Effector CD4-positive, alpha-beta T cell (primary cell): ENCODE results near the gene SLC13A3.
"Not testable (repeated sequence)": the region's sequence is repeated elsewhere in the genome, so short reads cannot be mapped to it uniquely, and the experiment has no call there.

Experiments
- DNase-seq: peaks from one replicate; pipeline ENCODE4 v3.0.0-alpha.2; 2020

The SLC13A3 gene

DNA sequence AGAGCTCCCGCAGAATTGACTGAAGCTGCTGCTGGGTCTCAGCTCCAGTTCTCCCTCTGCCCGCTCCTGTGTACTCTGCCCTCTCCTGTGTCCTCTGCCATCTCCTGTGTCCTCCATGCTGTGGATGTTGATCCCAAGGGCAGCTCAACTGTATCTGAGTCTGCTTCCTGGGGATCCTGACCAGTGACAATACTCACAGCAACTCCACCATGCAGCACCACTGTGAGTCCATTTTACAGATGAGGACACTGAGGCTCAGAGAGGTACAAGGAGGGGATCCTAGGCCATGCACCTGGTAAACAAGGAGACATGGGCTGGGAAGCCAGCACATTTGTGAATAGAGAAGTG is 29.4 kb upstream of the SLC13A3 start:
- no peak for DNase-seq

DNA sequence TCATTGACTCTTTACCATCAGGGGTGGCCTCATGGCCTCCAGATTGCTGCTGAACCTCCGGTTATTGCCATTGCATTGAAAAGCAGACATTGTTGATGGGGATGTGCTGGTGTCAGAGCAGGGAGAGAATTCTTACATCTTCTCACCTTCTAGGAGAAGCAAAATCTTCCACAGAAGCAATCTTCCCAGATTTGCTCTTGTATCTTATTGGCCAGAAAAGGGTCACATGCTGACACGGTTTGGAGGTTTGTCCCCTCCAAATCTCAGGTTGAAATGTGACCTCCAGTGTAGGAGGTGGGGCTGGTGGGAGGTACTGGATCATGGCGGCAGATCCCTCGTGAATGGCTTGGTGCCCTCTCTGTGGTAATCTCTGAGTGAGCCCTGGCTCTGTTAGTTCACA is 27.3 kb upstream of the SLC13A3 start:
- DNase-seq, result no peak

DNA sequence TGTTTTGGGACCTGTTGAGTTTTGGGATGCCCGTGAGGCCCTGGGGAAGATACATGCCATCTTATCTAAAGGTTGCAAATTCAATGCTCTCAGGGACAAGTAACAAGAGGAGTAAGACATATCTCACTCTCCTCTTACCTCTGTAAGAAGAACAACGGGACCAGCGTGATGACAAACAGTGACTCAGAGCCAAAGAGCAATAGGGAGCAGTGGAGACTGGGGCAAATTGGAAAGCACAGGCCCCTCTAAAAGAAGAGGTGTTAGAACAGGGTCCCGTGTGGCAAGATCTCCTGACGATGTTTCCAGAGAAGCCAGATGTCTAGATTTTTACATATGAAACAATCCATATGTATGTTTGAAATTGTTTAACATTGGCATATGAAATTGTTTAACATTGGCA is 26.3 kb upstream of the SLC13A3 start:
- DNase-seq, result no peak

DNA sequence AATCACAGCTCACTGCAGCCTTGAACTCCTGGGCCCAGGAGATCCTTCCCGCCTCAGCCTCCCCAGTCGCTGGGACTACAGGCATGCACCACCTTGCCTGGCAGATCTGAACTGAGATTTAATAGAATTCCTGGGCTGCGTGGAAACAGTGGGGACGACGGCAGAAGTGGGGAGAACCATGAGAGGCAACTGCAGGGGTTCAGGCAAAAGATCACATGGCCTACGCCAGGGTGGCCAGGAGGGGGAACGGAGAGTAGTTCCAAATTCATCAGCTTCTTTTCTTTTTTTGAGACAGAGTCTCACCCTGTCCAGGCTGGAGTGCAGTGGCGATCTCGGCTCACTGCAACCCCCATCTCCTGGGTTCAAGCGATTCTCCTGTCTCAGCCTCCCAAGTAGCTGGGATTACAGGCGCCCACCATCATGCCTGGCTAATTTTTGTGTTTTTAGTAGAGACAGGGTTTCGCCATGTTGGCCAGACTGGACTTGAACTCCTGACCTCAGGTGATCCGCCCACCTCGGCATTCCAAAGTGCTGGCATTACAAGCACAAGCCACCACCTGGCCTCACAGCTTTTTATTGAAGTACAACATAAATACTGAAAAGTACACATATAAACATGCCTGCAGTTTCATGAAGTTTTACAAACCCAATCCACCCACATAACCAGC is 25.5 kb upstream of the SLC13A3 start:
- DNase-seq, result not testable (repeated sequence)

DNA sequence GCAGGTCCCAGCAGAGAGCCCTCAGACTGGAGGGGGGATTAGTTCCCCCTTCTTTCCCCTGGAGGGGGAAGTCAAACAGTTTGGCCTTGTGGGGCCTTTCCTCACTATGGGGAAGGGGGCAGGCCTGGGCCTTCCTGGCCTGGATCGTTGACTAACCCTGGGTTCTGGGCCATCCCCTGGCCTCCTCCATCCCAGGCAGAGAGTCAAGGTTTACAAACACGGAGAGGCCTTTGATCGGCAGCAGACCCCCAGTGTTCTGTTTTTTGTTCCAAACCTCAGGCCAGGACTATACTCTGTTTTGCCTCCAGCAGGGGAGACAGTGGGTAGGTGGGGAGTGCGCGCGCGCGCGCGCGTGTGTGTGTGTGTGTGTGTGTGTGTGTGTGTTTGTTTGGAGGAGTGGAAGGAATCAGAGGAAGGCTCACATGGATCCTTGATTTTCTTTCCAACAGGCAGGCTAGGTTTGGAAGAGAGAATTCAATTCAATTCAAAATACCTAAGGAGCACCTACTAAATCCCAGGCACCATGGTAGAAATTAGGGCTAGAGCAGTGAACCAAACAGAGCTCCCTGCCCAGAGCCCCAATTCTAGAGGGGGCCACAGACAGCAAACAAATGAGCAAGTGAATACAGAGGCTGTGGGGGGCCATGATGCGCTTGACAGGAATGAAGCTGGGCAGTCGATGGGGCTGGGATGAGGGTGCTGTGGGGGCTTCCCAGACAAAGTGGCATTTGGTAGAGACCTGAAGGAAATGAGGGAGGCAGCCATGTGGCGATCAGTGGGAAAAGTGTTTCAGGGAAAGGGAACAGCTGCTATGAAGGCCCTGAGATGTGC is 23.2 kb upstream of the SLC13A3 start:
- no peak for DNase-seq

DNA sequence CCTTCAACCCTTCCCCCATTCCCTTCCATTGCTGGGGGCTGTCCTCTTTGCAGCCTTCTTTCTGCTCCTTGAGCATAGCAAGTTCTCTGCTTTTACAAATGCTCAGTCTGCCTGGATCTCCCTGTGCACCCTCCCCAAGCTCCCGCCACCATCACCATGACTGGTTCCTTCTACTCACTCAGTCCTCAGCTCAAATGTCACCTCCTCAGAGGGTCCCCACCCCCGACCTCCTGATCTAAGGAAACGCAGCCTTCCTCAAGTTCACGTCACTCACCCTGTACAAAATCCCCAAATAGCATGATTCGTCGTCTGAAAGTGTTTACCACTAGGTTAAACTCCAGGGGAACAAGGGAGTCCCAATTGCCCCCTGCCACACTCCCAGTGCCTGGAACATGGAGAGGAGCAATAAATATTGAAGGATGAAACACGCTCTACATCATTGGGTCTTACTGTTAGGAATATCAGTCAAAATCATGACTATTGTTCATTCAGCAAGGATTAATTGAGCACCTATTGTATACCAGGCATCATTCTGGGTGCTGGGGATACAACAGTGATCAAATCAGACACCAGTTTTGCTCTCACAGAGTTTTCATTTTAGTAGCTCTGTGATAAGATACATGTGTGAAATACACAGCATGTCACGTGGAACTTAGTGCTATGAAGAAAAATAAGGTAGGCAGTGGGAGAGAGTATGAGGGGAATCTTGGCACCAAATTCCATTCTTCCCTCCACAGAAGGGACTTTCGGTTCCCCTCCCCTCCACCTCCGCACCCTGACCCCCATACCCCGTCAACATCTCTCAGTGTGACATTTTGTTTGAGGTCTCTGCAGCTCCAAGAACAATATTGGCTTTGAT is 22.4 kb upstream of the SLC13A3 start:
- DNase-seq, result no peak

DNA sequence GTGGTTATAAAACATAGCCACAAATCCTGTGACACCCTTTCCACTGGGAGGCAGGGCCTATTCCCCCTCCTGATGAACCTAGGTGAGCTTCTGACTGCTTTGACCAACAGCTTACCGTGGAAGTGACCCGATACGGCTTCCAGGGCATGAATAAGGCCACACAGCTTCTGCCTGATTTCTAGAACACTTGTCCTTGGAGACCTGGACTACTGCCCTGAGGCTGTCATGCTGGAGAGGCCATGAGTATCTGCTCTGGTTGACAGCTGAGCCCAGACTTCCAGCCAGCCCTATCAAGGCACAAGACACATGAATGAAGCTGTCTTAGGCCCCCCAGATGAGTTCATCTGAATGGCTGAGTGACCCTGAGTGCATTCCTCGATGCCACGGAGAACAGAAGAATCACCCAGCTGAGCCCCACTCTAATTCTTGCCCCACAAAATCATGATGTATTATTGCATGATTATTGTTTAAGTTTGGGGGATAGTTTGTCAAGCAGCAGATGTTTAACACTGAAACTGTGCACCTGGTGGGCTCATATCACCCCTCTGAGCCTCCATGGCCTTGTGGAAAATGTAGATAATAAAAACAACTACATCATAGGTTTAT is 21.4 kb upstream of the SLC13A3 start:
- DNase-seq, result no peak

DNA sequence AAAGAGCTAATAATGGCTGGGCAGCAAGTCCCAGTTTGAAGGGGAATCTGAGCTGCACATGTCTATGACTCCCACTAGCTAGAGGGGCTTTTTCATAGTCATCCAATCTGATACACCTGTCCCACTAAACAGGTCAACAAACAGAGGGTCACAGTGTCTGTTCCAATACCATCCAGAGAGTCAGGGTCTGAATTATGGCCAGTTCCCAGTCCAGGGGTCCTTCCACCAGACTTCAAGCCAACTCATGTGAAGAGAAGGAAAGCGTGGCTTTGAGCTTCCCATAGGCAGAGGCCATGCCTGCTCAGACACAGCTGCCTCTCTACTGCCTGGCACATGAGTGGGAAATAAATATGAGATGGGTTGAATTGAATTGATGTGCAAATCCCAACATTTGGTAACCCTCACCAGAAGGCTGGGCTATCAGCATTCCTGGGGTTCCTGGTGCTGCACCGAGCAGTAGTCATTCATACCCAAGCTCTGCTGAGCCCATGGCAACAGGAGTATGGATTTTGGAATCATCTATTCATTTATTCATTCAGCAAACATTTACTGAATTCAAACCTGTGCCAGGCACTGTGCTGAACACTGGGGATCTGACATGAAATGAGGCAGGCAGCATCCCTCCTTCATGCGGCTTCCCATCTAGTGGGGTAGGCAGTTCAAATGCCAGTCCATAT is 20.7 kb upstream of the SLC13A3 start:
- no peak for DNase-seq

DNA sequence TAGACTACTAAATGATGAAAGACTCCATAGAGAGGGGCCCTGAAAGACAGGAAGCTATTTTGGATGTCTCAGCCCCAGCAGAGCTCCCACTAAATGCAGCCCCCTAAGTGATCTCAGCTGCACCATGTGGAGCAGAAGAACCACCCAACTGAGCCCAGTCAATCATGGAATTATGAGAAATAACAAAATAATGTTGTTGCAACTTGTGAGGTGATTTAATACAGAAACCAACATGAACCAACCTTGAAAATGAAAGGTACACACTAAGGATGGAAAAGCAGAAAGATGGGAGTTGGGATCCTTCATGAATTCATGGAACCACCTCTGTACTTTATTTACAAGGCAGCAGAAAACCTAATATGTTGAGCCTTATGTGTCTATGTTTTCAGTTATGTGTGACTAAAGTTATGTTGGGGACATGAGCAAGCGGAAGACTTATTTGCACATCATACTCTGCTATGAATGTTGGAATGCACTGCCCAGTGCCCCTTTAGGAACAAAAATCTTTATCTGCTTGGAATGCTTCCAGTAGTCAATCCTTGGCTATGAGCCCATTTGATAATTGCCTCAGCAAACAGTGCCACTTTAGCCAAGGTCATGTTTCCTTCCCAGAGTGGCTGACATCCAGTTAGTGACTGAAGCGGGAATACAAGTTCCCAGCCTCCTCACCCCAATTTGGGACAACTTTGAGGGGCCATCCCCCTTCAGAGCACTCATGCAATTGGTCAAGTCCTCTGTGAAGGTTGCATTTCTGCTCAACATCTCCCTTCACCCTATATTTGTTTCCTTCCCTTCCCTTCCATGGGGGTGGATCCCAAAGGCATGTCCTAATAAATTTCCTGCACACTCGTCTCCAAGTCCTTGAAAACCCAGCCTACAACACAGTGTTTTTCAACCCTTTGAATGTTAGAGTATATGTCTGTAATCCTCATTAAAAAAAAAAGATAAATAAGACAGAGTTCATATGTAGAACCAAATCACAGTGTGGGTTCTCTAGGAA is 19.6 kb upstream of the SLC13A3 start:
- no peak for DNase-seq

DNA sequence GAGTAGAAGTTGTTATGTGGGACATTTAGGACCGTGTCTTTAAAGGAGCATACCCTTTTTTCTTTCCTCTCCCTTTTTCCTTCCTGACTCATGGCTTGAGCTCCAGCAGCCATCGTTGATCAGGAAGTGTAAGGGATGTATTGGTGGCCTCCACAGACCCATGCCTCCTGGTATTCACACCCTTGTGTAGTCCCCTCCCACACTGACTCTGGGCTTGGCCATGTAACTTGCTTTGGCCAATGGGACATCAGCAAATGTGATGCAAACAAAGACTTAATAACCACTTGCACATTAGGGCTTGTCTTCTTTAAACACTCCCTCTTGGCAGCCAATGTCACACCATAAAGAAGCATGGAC is 18.9 kb upstream of the SLC13A3 start:
- no peak for DNase-seq

DNA sequence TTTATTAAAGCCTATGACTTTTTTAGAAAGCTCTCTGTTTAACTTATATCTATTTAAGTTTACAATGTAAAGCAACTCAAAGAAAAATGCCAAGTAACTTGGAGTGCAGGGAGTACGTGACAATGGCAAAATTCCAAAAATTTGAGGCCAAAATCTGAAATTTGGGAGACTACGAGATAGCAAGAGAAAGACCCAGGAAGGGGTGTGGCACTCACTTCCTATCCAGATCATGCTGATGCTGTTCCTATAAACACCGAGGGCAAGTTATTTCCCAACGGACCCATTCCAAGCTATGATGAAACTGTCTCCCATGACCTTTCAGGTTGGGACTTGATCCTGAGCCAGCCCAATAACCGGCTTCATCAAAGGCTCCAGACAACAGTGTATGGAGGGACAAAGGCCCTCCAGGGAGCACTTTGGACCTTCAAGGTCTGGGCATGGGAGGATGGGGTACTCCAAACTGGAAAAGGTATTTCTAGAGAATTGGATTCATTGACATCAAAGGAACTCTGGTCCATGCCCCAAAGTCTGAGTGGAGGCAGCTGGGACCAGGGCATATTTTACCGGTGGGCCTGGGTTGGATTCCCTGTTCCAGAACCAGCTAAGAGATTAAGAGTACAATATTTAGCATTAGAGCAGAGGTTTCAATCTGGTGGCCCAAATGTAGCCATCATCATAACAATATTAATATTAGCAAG is 15.7 kb upstream of the SLC13A3 start:
- no peak for DNase-seq

DNA sequence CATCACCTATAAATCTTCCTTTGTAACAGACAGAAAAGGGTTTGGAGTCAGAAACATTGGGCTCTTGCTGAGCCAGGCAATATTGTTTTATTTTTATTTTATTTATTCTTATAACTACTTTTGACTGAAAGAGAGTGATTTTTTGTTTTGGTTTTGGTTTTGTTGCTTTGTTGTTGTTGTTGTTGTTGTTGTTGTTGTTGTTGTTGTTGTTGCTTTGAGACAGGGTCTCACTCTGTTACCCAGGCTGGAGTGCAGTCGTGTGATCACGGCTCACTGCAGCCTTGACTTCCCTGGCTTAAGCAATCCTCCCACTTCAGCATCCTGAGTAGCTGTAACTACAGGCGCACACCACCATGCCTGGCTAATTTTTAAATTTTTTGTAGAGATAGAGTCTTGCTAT is 15.0 kb upstream of the SLC13A3 start:
- DNase-seq, result no peak

DNA sequence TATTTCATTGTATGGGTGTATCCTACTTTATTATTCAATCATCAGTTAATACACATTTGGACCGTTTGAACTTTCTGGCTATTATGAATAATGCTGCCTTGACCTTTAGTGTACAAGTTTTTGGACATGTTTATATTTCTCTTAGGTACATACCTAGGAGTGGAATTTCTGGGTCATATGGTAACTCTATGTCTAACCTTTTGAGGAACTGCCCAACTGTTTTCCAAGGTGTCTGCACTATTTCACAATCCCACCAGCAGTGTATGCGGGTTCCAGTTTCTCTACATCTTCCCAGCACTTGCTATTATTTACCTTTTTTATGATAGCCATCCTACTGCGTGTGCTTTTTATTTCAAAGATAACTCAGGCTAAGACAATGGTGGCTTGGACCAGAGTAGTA is 14.3 kb upstream of the SLC13A3 start:
- no peak for DNase-seq

DNA sequence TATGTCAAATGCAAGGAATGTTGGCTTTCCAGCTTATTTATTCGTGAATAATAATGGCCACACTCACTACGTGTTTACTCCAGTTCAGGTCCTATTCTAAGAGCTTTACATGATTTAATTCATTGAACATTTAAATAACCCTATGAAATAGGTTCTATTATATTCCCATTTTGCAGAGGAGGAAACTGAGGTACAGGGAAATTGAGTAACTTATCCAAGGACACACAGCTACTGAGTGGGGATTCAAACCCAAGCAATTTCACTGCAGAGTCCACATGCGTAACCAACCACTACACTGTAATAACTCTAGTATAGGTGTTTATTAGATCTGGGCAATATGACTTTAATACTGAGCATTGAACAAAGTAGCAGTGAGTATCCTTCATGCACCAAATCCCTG is 12.3 kb upstream of the SLC13A3 start:
- no peak for DNase-seq

DNA sequence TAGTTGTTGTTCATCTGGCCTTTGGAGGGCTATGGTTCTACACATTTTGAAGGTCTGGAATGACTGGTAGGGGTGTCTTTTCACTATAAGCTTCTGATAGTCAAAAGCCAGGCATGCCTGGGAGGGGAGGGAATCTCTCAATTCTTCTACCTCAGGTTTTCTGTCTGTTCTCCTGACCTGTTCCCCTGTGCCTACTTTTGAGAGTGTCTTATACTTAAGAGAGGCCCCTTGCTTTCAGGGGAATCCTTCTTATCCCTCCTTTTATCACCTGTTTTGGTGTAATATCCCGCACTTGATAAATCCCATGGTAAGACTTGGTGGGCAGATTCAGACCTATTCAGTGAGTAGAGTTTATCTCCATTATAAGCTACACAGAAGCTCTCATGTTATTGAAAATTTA is 10.4 kb upstream of the SLC13A3 start:
- no peak for DNase-seq

DNA sequence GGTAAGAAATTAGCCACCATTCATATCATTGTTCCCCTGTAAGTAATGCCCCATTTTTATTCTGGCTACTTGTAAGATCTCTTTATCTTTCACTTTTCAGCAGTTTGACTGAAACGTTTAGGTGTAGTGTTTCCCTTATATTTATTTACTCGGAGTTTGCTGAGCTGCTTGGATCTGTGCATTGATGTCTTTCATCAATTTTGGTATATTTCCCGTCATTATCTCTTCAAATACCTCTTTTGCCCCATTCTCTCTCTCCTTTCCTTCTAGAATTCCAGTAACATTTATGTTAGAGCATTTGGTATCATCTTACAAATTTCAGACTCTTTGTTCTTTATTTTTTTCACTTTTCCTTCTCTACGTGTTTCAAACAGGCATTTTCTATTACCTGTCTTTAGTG is 9.2 kb upstream of the SLC13A3 start:
- DNase-seq, result no peak

DNA sequence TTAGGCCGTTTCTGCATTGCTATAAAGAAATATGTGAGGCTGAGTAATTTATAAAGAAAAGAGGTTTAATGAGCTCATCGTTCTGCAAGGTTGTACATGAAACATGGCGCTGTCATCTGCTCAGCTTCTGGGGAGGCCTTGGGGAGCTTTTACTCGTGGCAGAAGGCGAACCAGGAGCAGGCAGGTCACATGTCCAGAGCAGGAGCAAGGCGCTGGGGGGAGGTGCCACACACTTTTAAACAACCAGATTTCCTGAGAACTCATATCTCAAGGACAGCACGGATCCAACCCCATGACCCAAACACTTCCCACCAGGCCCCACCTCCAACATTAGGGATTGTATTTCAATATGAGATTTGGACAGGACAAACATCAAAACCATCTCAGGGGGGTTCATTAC is 6.4 kb upstream of the SLC13A3 start:
- no peak for DNase-seq

DNA sequence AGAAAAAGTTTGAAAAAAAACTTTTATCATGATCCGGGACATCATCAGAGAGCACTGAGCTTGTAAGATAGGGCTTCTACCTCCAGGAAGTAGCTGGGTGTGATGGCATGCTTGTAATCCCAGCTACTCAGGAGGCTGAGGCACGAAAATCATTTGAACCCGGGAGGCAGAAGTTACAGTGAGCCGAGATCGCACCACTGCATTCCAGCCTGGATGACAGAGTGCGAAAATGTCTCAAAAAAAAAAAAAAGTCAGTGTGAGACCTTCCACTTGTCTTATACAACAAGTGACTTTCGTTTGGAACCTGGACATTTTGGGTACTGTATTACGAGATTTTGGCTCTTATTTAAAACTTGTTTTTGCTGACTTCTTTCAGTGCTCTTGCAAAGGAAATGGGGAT is 5.9 kb upstream of the SLC13A3 start:
- DNase-seq, result no peak

DNA sequence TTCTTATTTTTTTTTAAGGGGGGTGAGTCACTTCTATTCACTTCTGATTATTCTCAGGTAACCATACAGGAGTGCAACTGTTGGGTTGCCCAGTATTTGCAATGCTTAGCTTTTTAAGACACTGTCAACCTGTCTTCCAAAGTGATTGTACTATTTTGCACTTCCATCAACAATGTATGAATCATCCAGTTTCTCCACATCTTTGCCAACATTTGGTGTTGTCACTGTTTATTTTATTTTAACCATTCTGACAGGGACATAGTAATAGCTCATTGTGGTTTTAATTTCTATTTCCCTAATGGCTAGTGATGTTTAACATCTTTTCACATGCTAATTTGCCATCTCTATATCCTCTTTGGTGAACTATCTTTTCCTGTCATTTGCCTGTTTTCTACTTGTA is 1.4 kb upstream of the SLC13A3 start:
- no peak for DNase-seq

DNA sequence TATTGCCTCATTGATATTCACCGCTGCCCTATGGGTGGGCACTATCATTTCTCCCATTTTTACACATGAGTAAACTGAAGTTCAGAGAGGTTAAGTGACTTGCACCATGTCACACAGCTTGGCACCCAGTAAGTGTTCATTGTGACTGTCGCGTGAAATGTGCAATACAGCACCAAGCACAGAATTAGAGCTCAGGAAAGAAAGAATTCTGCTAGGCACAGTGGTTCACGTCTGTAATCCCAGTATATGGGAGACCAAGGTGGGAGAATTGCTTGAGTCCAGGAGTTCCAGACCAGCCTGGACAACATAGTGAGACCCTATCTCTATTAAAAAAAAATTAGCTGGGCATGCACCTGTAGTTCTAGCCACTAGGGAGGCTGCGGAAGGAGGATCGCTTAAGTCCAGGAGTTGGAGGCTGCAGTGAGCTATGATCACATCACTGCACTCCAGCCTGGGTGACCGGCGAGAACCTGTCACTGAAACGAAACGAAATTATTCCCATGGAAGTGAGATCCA is 626 bp downstream of the SLC13A3 start:
- no peak for DNase-seq
